ENCODE results near the gene NUP50. TPM values are rescaled to one million over a fixed set of nuclear protein-coding genes. Genes with fewer than 3 reads are reported as not detected.

The NUP50 gene
- polyA plus RNA-seq, 6 donors from 2014 or later: 26.9 to 49.7 (median 39.1) TPM

GRCh38 chr22:45237065-45237990 is 73.6 kb downstream of the NUP50 start:
- ATAC-seq (ENCODE audit: low read depth in 2 of 2) (no peak), DNase-seq (no peak)
- Mint-ChIP-seq H3K4me1 (peaks cover 55 to 90% (median 77%) of the 10 kb centered on the region in 3 donors), H3K4me3 (peak overlapping the region in 6 of 8 donors; percentile 19 to 98 (median 48)), H3K27me3 (no peaks in the 10 kb centered on the region), H3K36me3 (no peaks in the 10 kb centered on the region), H3K27ac (peak overlapping the region in 2 of 6 donors; percentile 24 to 76), H3K9me3 (no peaks in the 10 kb centered on the region)

Other genes with a start within 250 kb of the NUP50 start
- not detected for gene PHF21B, start 153.9 kb upstream of the NUP50 start, polyA plus RNA-seq (ENCODE audit: low read depth in 6 of 6)
- 1 to 10 TPM; 2.8 to 5.7 (median 5.0) TPM for gene KIAA0930, start 77.0 kb downstream of the NUP50 start, polyA plus RNA-seq (ENCODE audit: low read depth in 6 of 6)
- gene UPK3A, start 121.0 kb downstream of the NUP50 start, polyA plus RNA-seq (ENCODE audit: low read depth in 6 of 6): under 1 TPM in 2 of 6 donors, not detected in 4; 0.55 to 0.57 TPM
- 10 to 100 TPM; 11.2 to 72.1 (median 37.0) TPM for gene FAM118A, start 146.0 kb downstream of the NUP50 start, polyA plus RNA-seq (ENCODE audit: low read depth in 6 of 6)
- gene SMC1B, start 249.7 kb downstream of the NUP50 start, polyA plus RNA-seq (ENCODE audit: low read depth in 6 of 6): not detected
- under 1 TPM in 1 of 6 donors, not detected in 5; 0.20 TPM for gene RIBC2, start 249.8 kb downstream of the NUP50 start, polyA plus RNA-seq (ENCODE audit: low read depth in 6 of 6)